NT2/D1 (cell line): Measurements from ENCODE around the gene VSX1.

Experiments
- DNase-seq: peaks from one replicate; pipeline ENCODE4 v3.0.0-alpha.2; 2011; ENCODE audit warnings: low read depth, low spot score
- H3K27me3 ChIP-seq: 2 replicates; pipeline ENCODE4 v1.6.0; 2011; ENCODE audit warnings: mild to moderate bottlenecking; ENCODE audit not compliant: insufficient read length, insufficient read depth
- H3K36me3 ChIP-seq: 2 replicates; pipeline ENCODE4 v1.6.1; 2011; ENCODE audit warnings: mild to moderate bottlenecking, low read length, mixed read lengths; ENCODE audit not compliant: insufficient read depth, insufficient read length
- H3K4me1 ChIP-seq: 2 replicates; pipeline ENCODE4 v1.5.1; 2011; ENCODE audit not compliant: insufficient read depth, insufficient read length
- H3K4me3 ChIP-seq: 2 replicates; pipeline ENCODE4 v1.5.1; 2011; ENCODE audit warnings: low read depth; ENCODE audit not compliant: insufficient read length
- H3K9ac ChIP-seq: 2 replicates; pipeline ENCODE4 v1.6.0; 2011; ENCODE audit warnings: low read depth; ENCODE audit not compliant: insufficient read length
- H3K9me3 ChIP-seq: 2 replicates; pipeline ENCODE4 v1.5.1; 2011; ENCODE audit warnings: mild to moderate bottlenecking, low read length; ENCODE audit not compliant: insufficient read depth
- SUZ12 ChIP-seq: IDR thresholded peaks from 2 replicates; pipeline ENCODE4 v1.6.1; 2011; ENCODE audit not compliant: insufficient read length, insufficient read depth; ENCODE audit errors: extremely low read depth
- YY1 ChIP-seq: IDR thresholded peaks from 2 replicates; pipeline ENCODE4 v1.6.1; 2011; ENCODE audit not compliant: insufficient read length, insufficient read depth
- ZNF274 ChIP-seq: IDR thresholded peaks from 2 replicates; pipeline ENCODE4 v1.6.1; 2011; ENCODE audit warnings: mild to moderate bottlenecking, low read depth, low read length

VSX1 gene

GRCh38 chr20:25057234-25058050 lies 24.5 kb downstream of the VSX1 start:
- Histone ChIP-seq H3K27me3 (peaks cover 81% of the 10 kb centered on the region), H3K9ac (peak overlapping the region; percentile 74), H3K4me1 (peaks cover 4% of the 10 kb centered on the region)

GRCh38 chr20:25056690-25057233 lies 25.2 kb downstream of the VSX1 start:
- H3K9ac ChIP-seq = peak overlapping the region; percentile 74
- H3K4me3 ChIP-seq = peak overlapping the region; percentile 42
- TF ChIP-seq YY1 (no peak), SUZ12 (no peak), ZNF274 (no peak)
- H3K9me3 ChIP-seq = no peaks in the 10 kb centered on the region
- no peaks in the 10 kb centered on the region for H3K36me3 ChIP-seq
- peaks cover 74% of the 10 kb centered on the region for H3K27me3 ChIP-seq
- peaks cover 6% of the 10 kb centered on the region for H3K4me1 ChIP-seq
- DNase-seq = no peak

More at GRCh38 chr20:25057234-25058050, 24.5 kb downstream of the VSX1 start:
- TF ChIP-seq ZNF274 (no peak), SUZ12 (peak; percentile 48), YY1 (no peak)
- DNase-seq = no peak
- no peaks in the 10 kb centered on the region for H3K9me3 ChIP-seq
- peak overlapping the region; percentile 42 for H3K4me3 ChIP-seq
- no peaks in the 10 kb centered on the region for H3K36me3 ChIP-seq

GRCh38 chr20:25055711-25056495 lies 26.0 kb downstream of the VSX1 start:
- Histone ChIP-seq H3K4me1 (peaks cover 6% of the 10 kb centered on the region), H3K9ac (no peak overlapping the region), H3K9me3 (no peaks in the 10 kb centered on the region), H3K36me3 (no peaks in the 10 kb centered on the region), H3K27me3 (peaks cover 65% of the 10 kb centered on the region), H3K4me3 (no peak overlapping the region)
- no peak for DNase-seq
- TF ChIP-seq ZNF274 (no peak), SUZ12 (no peak), YY1 (no peak)

GRCh38 chr20:25054995-25055629 lies 26.8 kb downstream of the VSX1 start:
- peaks cover 57% of the 10 kb centered on the region for H3K27me3 ChIP-seq
- H3K9ac ChIP-seq = no peak overlapping the region
- no peak overlapping the region for H3K4me3 ChIP-seq
- TF ChIP-seq ZNF274 (no peak), SUZ12 (no peak), YY1 (no peak)
- no peaks in the 10 kb centered on the region for H3K36me3 ChIP-seq
- no peak for DNase-seq
- H3K9me3 ChIP-seq = no peaks in the 10 kb centered on the region
- peaks cover 6% of the 10 kb centered on the region for H3K4me1 ChIP-seq

GRCh38 chr20:25054096-25054820 lies 27.7 kb downstream of the VSX1 start:
- Histone ChIP-seq H3K4me3 (no peak overlapping the region), H3K9ac (no peak overlapping the region), H3K9me3 (no peaks in the 10 kb centered on the region), H3K4me1 (peaks cover 6% of the 10 kb centered on the region), H3K27me3 (peaks cover 50% of the 10 kb centered on the region), H3K36me3 (no peaks in the 10 kb centered on the region)
- DNase-seq = no peak
- TF ChIP-seq YY1 (no peak), ZNF274 (no peak), SUZ12 (no peak)

GRCh38 chr20:25053255-25054031 lies 28.5 kb downstream of the VSX1 start:
- H3K4me1 ChIP-seq = peaks cover 6% of the 10 kb centered on the region
- H3K9ac ChIP-seq = no peak overlapping the region
- no peak for DNase-seq
- no peaks in the 10 kb centered on the region for H3K9me3 ChIP-seq
- peaks cover 42% of the 10 kb centered on the region for H3K27me3 ChIP-seq
- TF ChIP-seq ZNF274 (no peak), YY1 (no peak), SUZ12 (no peak)
- H3K36me3 ChIP-seq = no peaks in the 10 kb centered on the region
- H3K4me3 ChIP-seq = no peak overlapping the region
